GM12801 (cell line): ENCODE results near the gene STK17A.

Source experiments
- TF ChIP-seq, protein P1 (sequence below): IDR thresholded peaks from one replicate; pipeline ENCODE4 v1.5.1; 2011; ENCODE audit warnings: control low read depth; ENCODE audit not compliant: insufficient read length; ENCODE audit errors: extremely low read depth

The STK17A gene

DNA sequence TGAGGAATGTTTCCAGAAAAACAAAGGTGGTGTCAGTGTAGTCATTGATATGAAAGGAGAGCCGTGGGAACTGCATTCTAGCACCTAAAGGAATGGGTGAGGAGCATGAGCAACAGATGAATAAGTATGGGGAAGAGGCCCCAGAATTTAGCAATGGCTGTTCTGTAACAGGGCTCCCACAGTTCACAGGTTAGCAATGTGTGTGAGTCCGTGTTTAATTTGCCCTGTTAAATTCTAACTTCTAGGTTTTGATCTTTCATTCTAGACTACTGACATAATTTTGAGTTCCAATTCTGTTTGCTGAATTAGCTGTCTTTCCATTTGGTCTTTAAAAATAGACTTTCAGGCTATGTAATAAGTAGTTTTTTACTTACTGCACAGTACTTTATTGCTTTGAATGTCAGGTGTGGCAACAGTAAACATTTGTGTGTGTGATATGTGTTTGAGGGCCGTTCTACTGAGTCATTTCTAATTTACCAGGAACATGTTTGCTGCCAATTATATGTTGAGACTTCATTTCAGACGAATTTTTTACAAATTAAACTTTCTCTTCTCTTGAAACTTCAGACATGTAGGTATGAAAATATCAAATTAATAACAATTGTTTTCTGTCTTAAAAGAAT lies 8.8 kb downstream of the STK17A start:
- TF ChIP-seq, protein P1, sequence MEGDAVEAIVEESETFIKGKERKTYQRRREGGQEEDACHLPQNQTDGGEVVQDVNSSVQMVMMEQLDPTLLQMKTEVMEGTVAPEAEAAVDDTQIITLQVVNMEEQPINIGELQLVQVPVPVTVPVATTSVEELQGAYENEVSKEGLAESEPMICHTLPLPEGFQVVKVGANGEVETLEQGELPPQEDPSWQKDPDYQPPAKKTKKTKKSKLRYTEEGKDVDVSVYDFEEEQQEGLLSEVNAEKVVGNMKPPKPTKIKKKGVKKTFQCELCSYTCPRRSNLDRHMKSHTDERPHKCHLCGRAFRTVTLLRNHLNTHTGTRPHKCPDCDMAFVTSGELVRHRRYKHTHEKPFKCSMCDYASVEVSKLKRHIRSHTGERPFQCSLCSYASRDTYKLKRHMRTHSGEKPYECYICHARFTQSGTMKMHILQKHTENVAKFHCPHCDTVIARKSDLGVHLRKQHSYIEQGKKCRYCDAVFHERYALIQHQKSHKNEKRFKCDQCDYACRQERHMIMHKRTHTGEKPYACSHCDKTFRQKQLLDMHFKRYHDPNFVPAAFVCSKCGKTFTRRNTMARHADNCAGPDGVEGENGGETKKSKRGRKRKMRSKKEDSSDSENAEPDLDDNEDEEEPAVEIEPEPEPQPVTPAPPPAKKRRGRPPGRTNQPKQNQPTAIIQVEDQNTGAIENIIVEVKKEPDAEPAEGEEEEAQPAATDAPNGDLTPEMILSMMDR = no peak

DNA sequence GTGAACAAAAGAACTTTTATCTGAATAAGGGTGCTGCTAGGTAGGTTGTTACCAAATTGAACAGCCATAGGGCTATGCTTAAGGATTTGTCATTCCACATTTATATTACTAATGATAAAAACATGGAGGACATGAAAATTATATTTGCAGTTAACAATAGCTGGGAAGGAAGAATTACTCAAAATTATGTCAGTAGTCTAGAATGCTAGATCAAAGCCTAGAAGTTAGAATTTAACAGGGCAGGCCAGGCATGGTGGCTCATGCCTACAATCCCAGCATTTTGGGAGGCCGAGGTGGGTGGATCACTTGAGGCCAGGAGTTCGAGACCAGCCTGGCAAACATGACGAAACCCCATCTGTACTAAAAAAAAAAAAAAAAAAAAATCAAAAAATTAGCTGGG lies 9.4 kb downstream of the STK17A start:
- TF ChIP-seq, protein P1 = no peak

DNA sequence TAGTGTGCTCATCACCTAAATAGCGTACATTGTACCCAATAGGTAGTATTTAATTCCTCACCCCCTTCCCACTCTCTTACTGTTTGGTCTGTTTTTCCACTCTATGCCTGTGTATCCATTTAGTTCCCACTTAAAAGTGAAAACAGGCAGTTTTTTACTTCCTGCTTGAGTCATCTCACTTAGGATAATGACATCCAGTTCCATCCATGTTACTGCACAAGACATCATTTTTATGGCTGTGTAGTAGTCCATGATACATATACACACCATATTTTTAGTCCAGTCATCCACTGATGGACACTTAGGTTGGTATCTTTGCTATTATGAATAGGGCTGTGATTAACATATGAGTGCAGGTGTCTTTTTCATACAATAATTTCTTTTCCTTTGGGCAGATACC lies 10.1 kb downstream of the STK17A start:
- TF ChIP-seq, protein P1 = no peak

DNA sequence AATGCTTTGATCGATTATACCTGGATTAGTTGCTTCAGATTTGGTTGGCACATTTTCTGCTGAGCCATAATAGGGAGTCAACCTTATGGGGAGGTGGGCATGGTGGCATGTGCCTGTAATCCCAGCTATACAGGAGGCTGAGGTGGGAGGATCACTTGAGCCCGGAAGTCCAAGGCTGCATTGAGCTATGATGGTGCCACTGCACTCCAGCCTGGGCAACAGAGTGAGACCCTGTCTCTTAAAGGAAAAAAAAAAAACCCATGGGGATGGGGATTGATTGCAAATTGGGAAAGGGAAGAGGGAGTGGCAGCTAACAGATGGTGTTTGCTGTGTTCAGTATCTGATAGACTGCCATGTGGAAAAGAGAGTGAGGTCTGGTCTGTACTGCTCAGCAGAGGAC lies 11.1 kb downstream of the STK17A start:
- TF ChIP-seq, protein P1 = no peak

DNA sequence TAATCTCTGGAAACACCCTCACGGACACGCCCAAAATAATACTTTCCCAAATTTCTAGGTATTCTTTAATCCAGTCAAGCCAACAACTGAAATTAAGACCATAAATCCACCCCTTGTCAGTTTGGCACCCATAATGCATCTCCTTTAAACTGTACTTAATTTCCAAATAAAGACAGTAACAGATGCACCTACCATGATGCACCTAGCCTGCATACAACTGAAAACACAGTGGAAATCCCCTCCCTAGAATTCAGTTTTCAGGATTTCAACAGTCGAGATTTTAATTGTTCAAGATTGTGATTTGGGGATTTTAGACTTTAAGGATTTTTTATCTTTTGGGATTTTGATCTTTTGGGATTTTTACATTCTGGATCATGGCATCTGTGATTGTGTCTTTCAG lies 17.1 kb downstream of the STK17A start:
- TF ChIP-seq, protein P1 = no peak

DNA sequence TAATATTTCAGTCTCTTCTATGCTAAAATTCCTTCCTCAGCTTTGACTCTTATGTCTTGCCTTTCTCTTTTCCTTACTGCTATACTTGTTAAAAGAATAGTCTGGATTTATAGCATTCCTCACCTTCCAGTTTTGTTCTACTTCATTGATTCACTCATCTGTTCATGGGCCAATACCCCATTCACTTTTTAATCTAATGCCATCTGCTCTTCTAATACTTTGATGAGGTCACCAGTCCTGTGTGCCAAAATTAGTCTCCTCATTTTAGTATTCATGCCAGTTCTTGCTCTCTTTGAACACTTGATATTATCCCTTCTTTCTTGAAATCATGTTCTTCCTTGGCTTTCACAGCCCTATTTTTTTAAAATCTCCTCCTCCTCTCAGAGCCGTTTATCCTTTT lies 19.3 kb downstream of the STK17A start:
- TF ChIP-seq, protein P1 = no peak

DNA sequence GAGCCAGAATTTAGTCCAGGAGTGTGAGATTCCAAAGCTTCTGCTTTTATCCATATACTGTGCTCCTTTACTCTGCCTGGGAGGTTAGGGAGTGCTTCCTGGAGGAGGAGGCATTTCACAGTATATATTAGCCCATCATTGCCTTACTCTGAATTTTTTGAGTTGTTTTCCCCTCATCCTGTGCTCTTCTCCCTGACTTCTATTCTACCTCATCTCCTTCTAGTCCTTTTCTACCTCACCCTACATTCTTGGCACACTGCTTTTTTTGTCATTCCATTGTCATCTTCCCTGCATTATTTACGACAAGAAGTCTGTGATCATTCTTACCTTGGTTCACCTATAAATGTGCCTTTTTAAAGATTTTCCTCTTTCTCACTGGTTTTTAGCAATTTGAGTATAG lies 21.3 kb downstream of the STK17A start:
- TF ChIP-seq, protein P1 = no peak
